H1 (cell line): ENCODE results near the gene CD37. TPM values are rescaled to one million over a fixed set of nuclear protein-coding genes. Genes with fewer than 3 reads are reported as not detected.

Source experiments
- CTCF ChIA-PET: fragments of 300-600 bp; sonication (Branson Sonifier 250); formaldehyde crosslinking; loops from one replicate; lab custom pipeline; 2021; ENCODE audit not compliant: partially characterized antibody; lab: Charles Lee
- POLR2A ChIA-PET: fragments of 300-600 bp; sonication (Branson Sonifier 250); formaldehyde crosslinking; loops from one replicate; lab custom pipeline; 2021; ENCODE audit warnings: inconsistent platforms; ENCODE audit not compliant: partially characterized antibody; lab: Charles Lee
- DNase-seq, 2 experiments: peaks; one replicate each; pipeline versions ENCODE4 v3.0.0 to v3.0.0-alpha.2; 2010 to 2022; ENCODE audit warnings: low spot score in 2 of 2, low read depth in 1 of 2, mixed read lengths in 1 of 2
- FAIRE-seq: peaks from 2 replicates; lab custom pipeline; 2011; peaks lifted over from hg19 to GRCh38; lab: Jason Lieb, UNC
- H2AFZ ChIP-seq: 2 replicates; pipeline ENCODE4 v1.8.1; 2012; ENCODE audit warnings: low read length, inconsistent platforms
- H2AK5ac ChIP-seq: 2 replicates; pipeline ENCODE4 v1.6.1; 2013; ENCODE audit warnings: low read depth, low read length
- H2BK120ac ChIP-seq: replicated peaks from 2 replicates; pipeline ENCODE3; 2013; ENCODE audit warnings: low read depth, low read length, inconsistent platforms
- H2BK12ac ChIP-seq: 2 replicates; pipeline ENCODE4 v1.6.1; 2013; ENCODE audit warnings: low read depth, low read length
- H2BK15ac ChIP-seq: 2 replicates; pipeline ENCODE4 v1.6.1; 2013; ENCODE audit warnings: low read length
- H2BK20ac ChIP-seq: 2 replicates; pipeline ENCODE4 v1.6.1; 2013; ENCODE audit warnings: low read length
- H2BK5ac ChIP-seq: 2 replicates; pipeline ENCODE4 v1.6.1; 2013; ENCODE audit warnings: low read depth, low read length
- H3K14ac ChIP-seq: 2 replicates; pipeline ENCODE4 v1.6.1; 2013; ENCODE audit warnings: inconsistent platforms; ENCODE audit not compliant: insufficient read length
- H3K18ac ChIP-seq: 2 replicates; pipeline ENCODE4 v1.6.1; 2013; ENCODE audit warnings: low read length; ENCODE audit errors: extremely low read depth
- H3K23ac ChIP-seq: 2 replicates; pipeline ENCODE4 v1.6.1; 2013; ENCODE audit warnings: inconsistent platforms; ENCODE audit not compliant: insufficient read length
- H3K23me2 ChIP-seq: 2 replicates; pipeline ENCODE4 v1.6.1; 2013; ENCODE audit warnings: low read depth, low read length
- H3K27ac ChIP-seq: 2 replicates; pipeline ENCODE4 v1.6.1; 2011; ENCODE audit warnings: low read depth, low read length, inconsistent platforms
- H3K27me3 ChIP-seq, 4 experiments: replicated peaks in 1 of 4; 1 replicate in 1 of 4; 2 replicates in 3 of 4; pipeline versions ENCODE4 v1.6.1 to v1.8.1; 2011 to 2013; ENCODE audit warnings: low read length in 3 of 4, mild to moderate bottlenecking in 3 of 4, inconsistent platforms in 2 of 4, mixed read lengths in 2 of 4, moderate library complexity in 1 of 4; ENCODE audit not compliant: control insufficient read depth in 3 of 4, insufficient read depth in 3 of 4; ENCODE audit errors: extremely low read depth in 1 of 4
- H3K36me3 ChIP-seq, 4 experiments: 2 replicates each; pipeline versions ENCODE4 v1.6.1 to v1.8.1; 2011 to 2013; ENCODE audit warnings: mild to moderate bottlenecking in 4 of 4, low read length in 3 of 4, moderate library complexity in 2 of 4, control low read depth in 1 of 4, inconsistent platforms in 1 of 4; ENCODE audit not compliant: insufficient read depth in 4 of 4, control insufficient read depth in 2 of 4
- H3K4ac ChIP-seq: replicated peaks from 2 replicates; pipeline ENCODE3; 2013; ENCODE audit warnings: low read length, low read depth, mixed read lengths, inconsistent platforms; ENCODE audit not compliant: insufficient read length
- H3K4me1 ChIP-seq, 4 experiments: replicated peaks in 1 of 4; 1 replicate in 1 of 4; 2 replicates in 3 of 4; pipeline versions ENCODE4 v1.6.1 to v1.8.1; 2011 to 2013; ENCODE audit warnings: low read length in 3 of 4, inconsistent platforms in 2 of 4, mixed read lengths in 1 of 4; ENCODE audit not compliant: insufficient read depth in 4 of 4, control insufficient read depth in 3 of 4
- H3K4me2 ChIP-seq, 2 experiments: 2 replicates each; pipeline versions ENCODE4 v1.6.1 to v1.8.1; 2011 to 2013; ENCODE audit warnings: low read depth in 2 of 2, low read length in 2 of 2, control low read depth in 1 of 2, inconsistent platforms in 1 of 2, mild to moderate bottlenecking in 1 of 2; ENCODE audit not compliant: insufficient read depth in 1 of 2
- H3K4me3 ChIP-seq, 4 experiments: fragments of 200-600, 300-600 bp in 1 of 4; sonication (generic), shearing (Covaris generic), sonication (Bioruptor Twin) in 1 of 4; 2 replicates each; pipeline versions ENCODE4 v1.5.1 to v1.8.1; 2011 to 2016; ENCODE audit warnings: low read length in 4 of 4, low read depth in 3 of 4, control low read depth in 2 of 4, inconsistent platforms in 2 of 4, mild to moderate bottlenecking in 2 of 4, mixed read lengths in 1 of 4, moderate library complexity in 1 of 4; ENCODE audit not compliant: insufficient read depth in 2 of 4; ENCODE audit errors: extremely low read depth in 1 of 4
- H3K56ac ChIP-seq: replicated peaks from 2 replicates; pipeline ENCODE3; 2013; ENCODE audit warnings: low read depth, mild to moderate bottlenecking, mixed read lengths, low read length, inconsistent platforms; ENCODE audit not compliant: insufficient read length
- H3K79me1 ChIP-seq: 2 replicates; pipeline ENCODE4 v1.6.1; 2013; ENCODE audit warnings: low read depth, low read length, control low read depth
- H3K79me2 ChIP-seq, 2 experiments: 2 replicates each; pipeline versions ENCODE4 v1.6.1 to v1.8.1; 2012 to 2013; ENCODE audit warnings: low read length in 2 of 2, mild to moderate bottlenecking in 2 of 2, inconsistent platforms in 1 of 2; ENCODE audit not compliant: insufficient read depth in 2 of 2, control insufficient read depth in 1 of 2
- H3K9ac ChIP-seq, 4 experiments: replicated peaks in 1 of 4; 1 replicate in 1 of 4; 2 replicates in 3 of 4; pipeline versions ENCODE4 v1.6.1 to v1.8.1; 2011 to 2013; ENCODE audit warnings: low read depth in 3 of 4, low read length in 3 of 4, control low read depth in 2 of 4, mild to moderate bottlenecking in 2 of 4, moderate library complexity in 2 of 4, inconsistent platforms in 1 of 4; ENCODE audit errors: extremely low read depth in 1 of 4
- H3K9me3 ChIP-seq, 2 experiments: 2 replicates each; pipeline versions ENCODE4 v1.6.1 to v1.8.1; 2012 to 2013; ENCODE audit warnings: mild to moderate bottlenecking in 2 of 2, moderate library complexity in 2 of 2, control low read depth in 1 of 2, inconsistent platforms in 1 of 2, low read depth in 1 of 2, low read length in 1 of 2, mixed read lengths in 1 of 2; ENCODE audit not compliant: insufficient read depth in 2 of 2
- H4K20me1 ChIP-seq, 2 experiments: replicated peaks in 1 of 2; 2 replicates each; pipeline versions ENCODE3 to v1.8.1; 2011 to 2013; ENCODE audit warnings: inconsistent platforms in 2 of 2, low read length in 2 of 2, mild to moderate bottlenecking in 1 of 2; ENCODE audit not compliant: insufficient read depth in 2 of 2, control insufficient read depth in 1 of 2
- H4K5ac ChIP-seq: 2 replicates; pipeline ENCODE4 v1.6.1; 2013; ENCODE audit warnings: low read length, low read depth, mixed read lengths, inconsistent platforms; ENCODE audit not compliant: insufficient read length
- H4K8ac ChIP-seq: 2 replicates; pipeline ENCODE4 v1.8.0; 2013; ENCODE audit warnings: mild to moderate bottlenecking, moderate library complexity, low read length, inconsistent platforms; ENCODE audit not compliant: insufficient read depth; ENCODE audit errors: extremely low read depth
- H4K91ac ChIP-seq: replicated peaks from 2 replicates; pipeline ENCODE3; 2013; ENCODE audit warnings: low read length, mixed read lengths, inconsistent platforms; ENCODE audit not compliant: insufficient read length
- ATF2 ChIP-seq: IDR thresholded peaks from 2 replicates; pipeline ENCODE4 v1.6.1; 2012; ENCODE audit warnings: low read length, inconsistent platforms
- CHD2 ChIP-seq: IDR thresholded peaks from 2 replicates; pipeline ENCODE4 v1.6.1; 2012; ENCODE audit warnings: low read length, improper control_type of control experiment
- MAFK ChIP-seq: IDR thresholded peaks from 2 replicates; pipeline ENCODE4 v1.6.1; 2012; ENCODE audit warnings: low read depth, mild to moderate bottlenecking, improper control_type of control experiment, low read length
- TEAD4 ChIP-seq: IDR thresholded peaks from 2 replicates; pipeline ENCODE4 v1.6.1; 2012; ENCODE audit warnings: low read depth, low read length, inconsistent platforms, mixed read lengths
- WGBS, 2 experiments: shearing (Covaris generic) in 1 of 2; methylation state at CpG; one replicate each; pipeline versions ENCODE4 v1.1.6 to v1.1.7; 2013 to 2015; ENCODE audit warnings: low lambda C conversion rate in 2 of 2, mixed read lengths in 2 of 2, inconsistent platforms in 1 of 2, low coverage in 1 of 2, missing lambda C conversion rate in 1 of 2; ENCODE audit not compliant: insufficient replicate concordance in 2 of 2, insufficient coverage in 1 of 2, insufficient read length in 1 of 2; ENCODE audit errors: extremely low coverage in 1 of 2, missing lambda C conversion rate in 1 of 2; 5-methylcytosine and 5-hydroxymethylcytosine counted together
- polyA plus RNA-seq, 7 experiments: library from polyadenylated mRNA; depleted of rRNA in 3 of 7; stranded (reverse) in 5 of 7; unstranded in 2 of 7; fragments of >200 nt in 5 of 7; fragments of 200-250 nt in 2 of 7; gene quantifications; 1 replicate in 5 of 7; 2 replicates in 1 of 7; 4 replicates in 1 of 7; pipeline versions ENCODE4 v1.2.1 to v1.2.3, GENCODE V29; 2011 to 2013; ENCODE audit warnings: missing spikeins in 2 of 7, mixed read lengths in 2 of 7
- total RNA-seq: library from RNA; stranded (reverse); fragmentation: NEBNext Ultra II Directional; extraction: Animal tissue kit (Norgen Biotek cat#: 25700); gene quantifications from 2 replicates; pipeline ENCODE4 v1.2.1, GENCODE V29; 2021

CD37 gene
- total and polyA plus RNA-seq, 2 of the 8 experiments (the other 6 are each of a cell fraction or from before 2014, with no cell fraction given) = not detected

- Histone ChIP-seq H3K4ac (no peak overlapping the region), H3K23me2 (peaks cover 13% of the 10 kb centered on the region), H3K23ac (no peak overlapping the region), H2BK20ac (no peak overlapping the region), H3K36me3 (peaks cover 44 to 64% (median 51%) of the 10 kb centered on the region in 4 experiments), H3K4me1 (peaks cover 0 to 17% (median 9%) of the 10 kb centered on the region in 4 experiments; a peak in 6 of 7 replicates), H2AK5ac (no peak overlapping the region), H3K79me2 (no peaks in the 10 kb centered on the region), H3K79me1 (no peaks in the 10 kb centered on the region; the same call in 1 of the 2 replicates), H4K20me1 (peaks cover 9 to 27% of the 10 kb centered on the region in 2 experiments), H4K8ac (no peak overlapping the region), H3K56ac (no peak overlapping the region), H2BK12ac (no peak overlapping the region), H3K4me3 (no peak overlapping the region), H2AFZ (no peak overlapping the region), H3K27me3 (peaks cover 0 to 3% (median 2%) of the 10 kb centered on the region in 4 experiments; a peak in 2 of 7 replicates), H3K14ac (no peak overlapping the region), H3K9me3 (no peaks in the 10 kb centered on the region), H3K18ac (no peak overlapping the region), H4K5ac (no peak overlapping the region), H2BK15ac (no peak overlapping the region), H3K9ac (no peak overlapping the region), H3K27ac (no peak overlapping the region), H4K91ac (no peak overlapping the region), H2BK120ac (no peak overlapping the region), H3K4me2 (no peak overlapping the region), H2BK5ac (no peak overlapping the region)
- WGBS, 2 experiments = 91% methylated on average over 11 of the region's 11 CpGs; no CpG with 5 or more reads in 1 of the 2 experiments
- TF ChIP-seq TEAD4 (no peak), MAFK (no peak), ATF2 (no peak), CHD2 (no peak)
- DNase-seq = no peak
- ChIA-PET CTCF (interaction anchor here (0.6 to 1.4 kb wide), 3 partner anchors 8 to 213 kb away, joined by 3 read pairs; no protein-coding TSS in a partner anchor), POLR2A (interaction anchor here (1.2 to 6.9 kb wide), 6 partner anchors 7 to 20 kb away, joined by 3 to 63 read pairs (median 36); partner anchors contain the start of genes DKKL1 and TEAD2)
- no peak for FAIRE-seq
These were observed 7.1 kb downstream of the CD37 start for GRCh38 chr19:49342291-49342721.
